Nucleus accumbens (tissue), 56 donors: ENCODE results near the gene CLIP1.
"Not testable (repeated sequence)": the region's sequence is repeated elsewhere in the genome, so short reads cannot be mapped to it uniquely, and the experiment has no call there.

ENCODE experiments used
- DNase-seq, 56 donors: peaks; one replicate each; lab custom pipeline; 2025; lab: John Stamatoyannopoulos, UW

CLIP1 gene

GRCh38 chr12:122399592-122400373 lies 22.7 kb downstream of the CLIP1 start:
- DNase-seq, result peak in 44 of 56 donors; percentile 4 to 59 (median 20)

- no peak for DNase-seq
Observed at GRCh38 chr12:122399254-122399591, 23.2 kb downstream of the CLIP1 start.

- not testable (repeated sequence) for DNase-seq
Observed at GRCh38 chr12:122397981-122398380, 24.5 kb downstream of the CLIP1 start.

DNA sequence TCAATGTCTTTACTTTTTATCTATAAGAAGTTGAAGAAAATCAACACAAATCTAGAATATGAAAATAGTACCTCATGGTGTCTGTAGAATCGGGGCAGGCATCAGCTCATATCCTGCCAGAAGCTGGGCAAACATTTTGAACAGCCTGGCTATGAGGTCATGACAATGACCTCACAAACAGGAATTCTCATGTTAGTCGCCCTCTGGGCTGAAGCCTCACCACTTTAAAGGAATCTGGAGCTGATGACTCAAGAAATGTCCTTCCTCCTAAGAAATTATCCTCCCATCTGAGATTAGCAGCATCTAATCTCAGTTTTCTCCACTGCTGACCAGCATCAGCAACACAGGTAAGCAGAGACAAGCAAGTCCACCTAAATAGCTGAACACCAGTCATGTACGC lies 27.1 kb downstream of the CLIP1 start:
- DNase-seq, result no peak

DNA sequence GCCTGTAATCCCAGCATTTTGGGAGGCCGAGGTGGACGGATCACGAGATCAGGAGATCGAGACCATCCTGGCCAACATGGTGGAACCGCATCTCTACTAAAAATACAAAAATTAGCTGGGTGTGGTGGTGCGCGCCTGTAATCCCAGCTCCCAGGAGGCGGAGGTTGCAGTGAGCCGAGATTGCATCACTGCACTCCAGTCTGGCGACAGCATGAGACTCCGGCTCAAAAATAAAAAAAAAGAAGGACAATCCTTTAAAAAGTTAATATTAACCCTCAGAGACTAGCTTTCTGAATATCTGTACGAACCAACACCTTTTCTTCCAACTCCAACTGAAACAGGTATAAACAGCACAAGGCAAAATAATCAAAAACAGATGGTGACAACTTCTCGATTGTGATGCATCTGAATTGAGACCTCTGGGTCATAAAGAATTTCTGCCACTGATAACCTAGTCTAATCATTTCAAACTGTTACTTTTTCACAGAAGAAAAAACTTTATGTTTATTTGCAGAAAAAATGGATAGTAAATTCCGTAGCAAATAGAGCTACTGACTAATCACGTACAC lies 27.8 kb downstream of the CLIP1 start:
- no peak for DNase-seq

DNA sequence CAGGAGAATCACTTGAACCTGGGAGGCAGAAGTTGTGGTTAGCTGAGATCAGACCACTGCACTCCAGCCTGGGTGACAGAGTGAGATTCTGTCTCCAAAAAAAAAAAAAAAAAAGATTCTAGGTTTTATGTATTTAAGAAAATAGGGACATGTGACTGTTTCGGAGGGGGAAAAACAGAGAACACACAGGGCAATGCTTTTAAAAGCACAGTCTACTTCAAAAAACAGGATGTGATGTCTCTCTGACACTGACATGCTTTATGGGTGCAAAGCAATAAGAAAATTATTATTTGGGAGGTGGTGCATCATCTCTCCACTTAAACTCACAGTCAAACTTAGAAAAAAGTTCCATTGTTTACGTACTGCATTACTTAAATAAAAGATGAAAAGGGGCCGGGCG lies 28.7 kb downstream of the CLIP1 start:
- DNase-seq, result no peak

- no peak for DNase-seq
Observed at GRCh38 chr12:122392411-122392810, 30.1 kb downstream of the CLIP1 start.

GRCh38 chr12:122389677-122390076 lies 32.8 kb downstream of the CLIP1 start:
- DNase-seq, result no peak

GRCh38 chr12:122387887-122388286 lies 34.6 kb downstream of the CLIP1 start:
- DNase-seq, result no peak

DNA sequence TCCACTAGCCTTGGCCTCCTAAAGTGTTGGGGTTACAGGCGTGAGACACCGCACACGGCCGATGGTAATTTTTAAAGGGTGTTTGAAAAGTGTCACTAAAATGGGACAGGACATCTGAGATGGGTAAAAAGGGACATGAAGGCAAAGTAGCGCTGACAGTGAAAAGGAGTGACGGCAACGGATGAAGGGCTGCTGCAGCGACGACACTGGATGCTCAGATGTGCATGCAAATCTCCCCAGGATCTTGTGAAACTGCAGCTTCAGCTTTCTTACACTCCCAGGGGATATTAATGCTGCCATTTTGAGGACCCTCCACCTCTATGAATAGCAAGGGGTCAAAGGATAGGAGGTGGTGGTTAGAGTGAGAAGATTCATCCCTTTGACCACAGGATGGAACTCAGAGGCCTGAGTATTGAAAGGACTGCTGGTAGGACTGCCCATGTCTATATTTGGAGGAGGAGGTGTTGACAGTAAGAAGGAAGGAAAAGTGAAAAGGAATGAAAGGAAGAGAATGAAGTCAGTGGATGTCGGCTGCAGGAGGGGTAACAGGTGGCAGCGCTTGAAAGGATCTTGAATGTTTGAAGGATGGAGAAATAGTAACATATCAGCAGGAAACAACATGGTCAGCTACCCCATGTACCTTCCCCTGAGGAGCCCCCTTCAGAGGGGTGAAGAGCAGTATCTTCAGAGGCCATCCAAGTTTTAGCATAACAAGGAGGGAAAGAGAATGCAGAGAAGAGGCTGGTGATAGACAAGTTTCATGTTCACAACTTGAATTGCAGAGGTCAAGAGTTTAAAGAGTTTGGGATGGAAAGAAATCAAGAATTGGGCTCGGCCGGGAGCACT lies 37.1 kb downstream of the CLIP1 start:
- no peak for DNase-seq

- DNase-seq, result no peak
Observed at GRCh38 chr12:122382919-122383350, 39.5 kb downstream of the CLIP1 start.

GRCh38 chr12:122381021-122381420 lies 41.4 kb downstream of the CLIP1 start:
- DNase-seq, result no peak

DNA sequence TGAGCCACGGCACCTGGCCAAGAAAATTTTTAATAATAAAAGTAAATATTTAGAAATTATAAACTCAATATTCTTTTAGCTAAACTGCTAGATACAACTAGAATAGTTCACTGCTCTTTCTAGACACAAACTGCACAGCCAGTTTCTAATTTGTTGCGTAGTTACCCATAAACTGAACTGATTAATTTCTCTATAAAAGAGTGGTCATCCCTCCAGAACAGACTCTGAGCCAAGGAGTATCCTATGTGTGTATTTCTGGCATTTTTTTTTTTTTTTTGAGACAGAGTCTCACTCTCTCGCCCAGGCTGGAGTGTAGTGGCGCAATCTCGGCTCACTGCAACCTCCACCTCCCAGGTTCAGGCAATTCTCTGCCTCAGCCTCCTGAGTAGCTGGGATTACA lies 45.7 kb downstream of the CLIP1 start:
- not testable (repeated sequence) for DNase-seq

GRCh38 chr12:122374707-122375106 lies 47.8 kb downstream of the CLIP1 start:
- DNase-seq, result no peak

GRCh38 chr12:122371475-122372045 lies 50.9 kb downstream of the CLIP1 start:
- DNase-seq, result no peak

- DNase-seq, result no peak
Observed at GRCh38 chr12:122368361-122369073, 54.0 kb downstream of the CLIP1 start.

- not testable (repeated sequence) for DNase-seq
Observed at GRCh38 chr12:122367632-122368031, 54.8 kb downstream of the CLIP1 start.

- peak in 3 of 56 donors; percentile 3 to 55 (median 6) for DNase-seq
Observed at GRCh38 chr12:122366685-122367475, 55.6 kb downstream of the CLIP1 start.

- DNase-seq, result not testable (repeated sequence)
Observed at GRCh38 chr12:122365226-122365625, 57.2 kb downstream of the CLIP1 start.

DNA sequence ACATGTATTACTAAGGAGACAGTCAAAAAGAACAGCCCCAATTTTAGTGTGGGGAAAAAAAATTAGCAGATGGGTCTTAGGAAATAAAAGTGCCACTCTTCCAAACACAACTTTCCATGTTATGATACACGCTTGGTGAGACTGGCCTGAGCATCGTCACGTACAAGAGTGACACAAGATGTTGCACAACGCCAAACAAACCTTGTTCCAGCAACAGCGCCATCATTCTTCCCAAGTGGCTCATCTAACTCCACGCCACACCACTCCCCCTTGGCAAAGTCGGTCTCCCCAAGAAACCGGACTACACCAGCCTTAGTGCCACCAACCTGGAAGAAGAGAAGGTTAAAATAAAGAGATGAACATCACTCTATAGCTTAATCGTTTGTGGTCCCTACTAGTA lies 58.7 kb downstream of the CLIP1 start:
- no peak for DNase-seq
